ENCODE data around the gene OTX2.

OTX2 gene

DNA sequence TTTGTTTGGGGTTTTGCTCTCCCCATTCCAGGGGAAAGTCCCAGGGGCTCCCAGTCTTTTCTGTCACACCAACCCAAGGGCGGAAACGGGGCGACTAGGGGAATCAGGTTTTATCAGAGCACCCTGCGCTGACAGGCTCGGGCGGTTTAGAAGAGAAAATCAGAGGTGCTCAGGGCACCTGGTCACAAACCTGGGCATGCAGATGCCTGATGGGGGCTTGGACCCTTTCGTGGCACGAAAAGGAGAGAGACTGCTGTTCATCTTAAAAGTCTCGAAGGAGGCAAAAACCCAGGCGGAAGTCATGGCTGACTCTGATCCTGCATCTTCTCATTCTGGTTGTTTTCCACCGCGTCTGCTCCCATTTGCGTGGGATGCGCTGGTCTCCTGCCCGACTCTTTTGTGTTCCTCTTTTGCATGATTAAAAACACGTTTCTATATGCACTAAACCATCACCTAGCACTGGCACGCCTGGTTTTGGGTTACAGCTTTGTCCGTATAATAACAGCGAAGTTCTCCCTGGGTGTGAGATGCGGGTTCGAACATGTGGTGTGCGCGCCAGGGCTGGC lies 13.2 kb downstream of the OTX2 start:
- in situ Hi-C loops (cut with MboI; ENCODE audit: low sequenced_read_pairs), result no loop called here

DNA sequence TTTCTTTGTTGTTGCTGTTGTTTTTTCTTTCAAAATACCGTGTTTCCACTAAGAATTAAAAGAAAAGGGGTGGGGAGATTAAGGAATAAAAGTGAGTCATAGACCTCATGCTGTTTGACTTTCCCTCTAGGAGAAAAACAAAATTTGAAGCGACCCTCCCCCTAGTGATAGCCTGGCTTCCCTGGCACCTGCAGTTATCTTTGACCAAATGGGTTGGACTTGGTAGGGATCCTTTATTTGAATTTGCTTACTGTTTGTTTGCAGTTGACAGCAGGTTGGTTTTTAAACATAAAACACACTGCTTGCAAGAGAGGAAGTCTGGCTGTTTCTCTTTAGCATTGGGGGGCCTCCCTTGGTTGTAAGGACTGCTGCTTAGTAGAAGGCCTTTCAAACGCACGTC lies 14.0 kb downstream of the OTX2 start:
- in situ Hi-C loops (cut with MboI; ENCODE audit: low sequenced_read_pairs), result no loop called here

DNA sequence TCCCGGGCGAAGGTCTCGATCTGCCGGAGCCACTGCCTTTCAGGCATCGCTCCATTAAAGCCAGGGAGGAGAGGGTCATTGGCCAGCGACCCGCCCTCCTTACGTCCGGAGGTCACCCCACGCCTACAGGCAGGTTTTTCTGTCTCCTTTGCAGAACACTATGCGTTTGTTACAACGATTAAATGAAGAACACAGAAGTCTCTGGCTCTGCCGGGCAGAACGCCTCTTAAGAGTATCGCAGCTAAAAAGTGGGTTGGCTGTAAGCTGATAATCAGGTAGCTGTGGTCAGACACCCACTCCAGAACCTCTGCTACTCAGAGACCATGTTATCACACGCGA lies 15.0 kb downstream of the OTX2 start:
- in situ Hi-C loops (cut with MboI; ENCODE audit: low sequenced_read_pairs), result no loop called here

- in situ Hi-C loops (cut with MboI; ENCODE audit: low sequenced_read_pairs), result no loop called here
Measured at GRCh38 chr14:56794557-56795283, 15.6 kb downstream of the OTX2 start.

- in situ Hi-C loops (cut with MboI; ENCODE audit: low sequenced_read_pairs), result no loop called here
Measured at GRCh38 chr14:56794088-56794556, 16.2 kb downstream of the OTX2 start.

DNA sequence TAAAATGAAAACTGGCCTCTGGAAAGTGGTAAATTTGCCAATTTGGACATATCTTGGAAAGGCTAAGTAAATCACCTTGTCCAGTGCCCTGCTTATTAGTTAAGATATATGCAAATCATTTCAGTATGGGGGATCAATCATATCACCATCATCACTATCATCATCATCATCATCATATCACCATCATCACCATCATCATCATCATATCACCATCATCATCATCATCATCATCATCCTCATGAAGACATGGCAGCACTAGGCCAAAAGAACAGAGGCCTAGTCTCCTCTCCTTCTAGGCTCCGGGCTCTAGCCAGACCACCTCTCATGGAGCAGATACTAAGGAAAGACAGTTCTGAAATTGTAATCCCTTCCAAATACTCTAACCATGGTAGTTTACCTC lies 20.3 kb downstream of the OTX2 start:
- in situ Hi-C loops (cut with MboI; ENCODE audit: low sequenced_read_pairs), result no loop called here

DNA sequence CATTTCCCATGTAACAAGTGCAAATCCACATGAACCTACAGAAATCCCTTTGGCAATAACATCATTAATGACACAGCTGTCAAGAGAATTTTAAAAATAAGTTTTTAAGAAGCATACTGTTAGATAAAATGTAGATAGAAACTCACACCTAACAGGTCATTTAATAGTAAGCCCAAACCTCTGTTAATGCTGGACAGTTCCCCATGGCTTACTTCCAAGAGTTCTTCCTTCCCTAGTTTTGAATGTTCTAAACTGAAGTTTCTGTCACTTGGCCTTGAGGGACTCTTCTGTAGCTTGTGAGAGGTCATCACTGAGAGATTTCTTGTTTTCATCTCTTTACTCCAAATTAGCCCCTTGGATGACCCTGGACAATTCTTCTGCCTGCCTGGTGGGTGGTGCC lies 22.7 kb downstream of the OTX2 start:
- in situ Hi-C loops (cut with MboI; ENCODE audit: low sequenced_read_pairs), result no loop called here

DNA sequence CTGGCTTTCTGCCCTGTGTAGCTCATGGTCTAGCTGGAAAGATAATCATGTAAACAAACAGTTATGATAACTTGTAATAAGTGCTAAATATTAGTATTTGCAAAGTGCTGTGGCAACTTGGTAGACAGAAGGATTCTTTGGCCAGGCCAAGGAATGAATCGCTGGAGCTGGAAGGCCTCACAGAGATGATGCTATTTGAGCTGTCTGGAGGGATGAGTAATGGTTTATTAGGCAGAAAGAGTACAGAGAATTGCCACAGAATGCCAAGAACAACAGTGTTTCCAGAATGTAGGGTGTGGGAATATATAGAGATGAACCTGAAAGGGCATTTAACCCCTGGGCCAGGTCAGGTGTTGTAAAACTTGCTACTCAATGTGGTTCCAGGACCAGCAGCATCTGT lies 27.6 kb downstream of the OTX2 start:
- in situ Hi-C loops (cut with MboI; ENCODE audit: low sequenced_read_pairs), result no loop called here

DNA sequence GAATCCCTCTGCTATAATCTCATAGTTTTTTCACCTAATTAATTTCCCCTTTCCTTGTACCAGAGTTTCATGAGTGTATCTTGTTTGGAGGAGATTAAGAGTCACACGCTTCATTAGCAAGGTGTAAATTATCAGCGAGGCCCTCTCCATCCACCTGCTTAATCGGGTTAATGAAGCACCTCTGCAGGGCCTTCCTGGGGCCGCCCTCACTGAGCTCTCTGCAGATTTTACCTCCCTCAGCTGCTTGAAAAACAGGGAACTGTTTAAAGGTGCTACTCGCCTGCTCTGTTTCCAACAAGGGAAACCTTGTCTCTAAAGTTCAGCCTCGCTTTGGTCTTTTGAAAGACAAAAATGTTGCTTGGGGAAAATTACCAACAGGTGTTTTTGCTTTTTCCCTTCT lies 35.8 kb downstream of the OTX2 start:
- in situ Hi-C loops (cut with MboI; ENCODE audit: low sequenced_read_pairs), result no loop called here

DNA sequence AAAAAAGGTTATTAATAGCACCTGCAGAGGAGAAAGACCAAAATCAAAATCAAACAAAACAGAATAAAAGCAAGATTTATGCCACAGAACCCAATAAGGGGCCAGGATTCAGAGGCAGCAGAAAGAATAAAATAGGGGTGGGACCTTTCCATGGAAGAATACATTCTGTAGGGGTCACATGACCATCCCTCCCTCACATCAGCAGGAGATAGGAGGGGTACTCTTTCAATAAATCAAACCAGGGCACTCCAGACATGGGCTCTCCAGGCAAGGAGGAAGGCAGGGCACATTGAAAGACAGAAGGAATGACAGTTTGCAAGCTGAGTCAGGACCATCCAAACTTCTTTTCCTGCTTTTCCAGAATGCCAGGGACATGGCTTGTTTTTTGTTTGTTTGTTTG lies 39.8 kb downstream of the OTX2 start:
- in situ Hi-C loops (cut with MboI; ENCODE audit: low sequenced_read_pairs), result no loop called here

DNA sequence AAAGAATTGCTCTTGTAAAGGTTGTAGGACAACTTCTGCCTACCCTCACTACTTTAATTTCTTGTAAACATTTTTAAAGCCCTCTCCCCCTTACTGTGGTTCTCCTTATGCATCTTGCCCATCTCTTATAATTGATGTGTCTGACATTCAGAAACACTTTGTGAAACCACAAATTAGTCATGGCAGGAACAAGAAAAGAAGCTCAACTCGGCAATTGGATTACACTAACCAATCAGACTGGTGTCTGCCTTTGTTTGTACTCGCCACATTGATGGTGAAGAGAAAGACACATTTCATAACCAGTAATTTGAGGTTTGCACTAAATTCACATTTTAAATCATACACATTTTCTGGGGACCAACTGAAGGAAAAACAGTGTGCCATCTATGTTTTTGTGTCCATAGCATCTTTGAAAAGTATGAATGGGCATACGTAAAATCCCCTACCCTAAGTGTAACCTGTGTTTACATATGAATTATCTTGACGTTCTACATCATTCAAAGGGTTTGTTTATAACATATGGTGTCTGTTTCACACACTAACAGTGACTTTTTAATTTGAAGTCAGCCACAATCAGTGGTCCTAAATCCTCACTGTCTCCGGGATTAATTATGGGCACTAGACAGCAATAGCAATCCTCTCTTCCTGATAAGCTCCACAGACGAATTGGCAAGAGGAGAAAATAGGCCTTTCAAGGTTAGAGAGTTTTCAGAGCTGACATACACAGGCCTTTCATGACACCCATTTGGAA lies 49.9 kb downstream of the OTX2 start:
- in situ Hi-C loops (cut with MboI; ENCODE audit: low sequenced_read_pairs), result no loop called here

DNA sequence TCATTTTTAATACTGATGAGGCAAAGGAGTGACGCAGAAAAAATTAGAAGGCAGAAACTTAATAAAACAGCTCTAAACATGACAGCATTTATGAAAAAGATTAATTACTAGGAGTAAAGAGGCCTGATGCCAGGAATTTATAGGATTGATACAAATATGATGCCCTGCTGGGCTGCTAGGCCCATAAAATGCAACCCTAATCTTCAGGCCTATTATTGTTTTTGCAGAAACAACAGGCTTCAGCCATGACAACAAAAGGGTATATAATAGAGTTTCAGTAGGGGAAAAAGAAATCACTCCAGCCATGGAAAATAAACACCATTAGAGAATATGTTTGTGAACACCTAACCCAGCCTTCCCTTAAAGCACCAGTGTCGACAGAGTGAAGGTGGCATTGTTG lies 50.6 kb downstream of the OTX2 start:
- in situ Hi-C loops (cut with MboI; ENCODE audit: low sequenced_read_pairs), result no loop called here

DNA sequence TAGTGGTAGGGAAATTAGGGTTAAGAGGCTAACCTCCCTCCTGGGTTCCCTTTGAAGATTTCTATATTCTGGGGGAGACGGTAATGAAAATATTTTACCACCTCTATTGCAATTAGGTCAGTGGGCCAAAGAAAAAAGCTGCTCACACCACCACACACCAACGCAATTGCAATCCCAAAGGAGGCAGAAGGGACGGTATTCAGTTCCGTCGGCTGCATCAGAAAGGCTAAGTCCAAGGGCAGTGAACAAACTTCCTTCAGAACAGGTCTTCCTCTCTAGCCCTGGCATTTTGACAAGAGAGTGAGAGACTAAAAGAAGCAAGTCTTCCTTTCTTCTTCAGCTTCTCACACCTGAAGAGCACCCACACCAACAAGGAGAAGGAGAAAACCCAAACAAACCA lies 51.2 kb downstream of the OTX2 start:
- in situ Hi-C loops (cut with MboI; ENCODE audit: low sequenced_read_pairs), result no loop called here

- in situ Hi-C loops (cut with MboI; ENCODE audit: low sequenced_read_pairs), result no loop called here
Measured at GRCh38 chr14:56754921-56755320, 55.4 kb downstream of the OTX2 start.

GRCh38 chr14:56753396-56753795 lies 56.9 kb downstream of the OTX2 start:
- in situ Hi-C loops (cut with MboI; ENCODE audit: low sequenced_read_pairs), result no loop called here

- in situ Hi-C loops (cut with MboI; ENCODE audit: low sequenced_read_pairs), result no loop called here
Measured at GRCh38 chr14:56752428-56752827, 57.9 kb downstream of the OTX2 start.

DNA sequence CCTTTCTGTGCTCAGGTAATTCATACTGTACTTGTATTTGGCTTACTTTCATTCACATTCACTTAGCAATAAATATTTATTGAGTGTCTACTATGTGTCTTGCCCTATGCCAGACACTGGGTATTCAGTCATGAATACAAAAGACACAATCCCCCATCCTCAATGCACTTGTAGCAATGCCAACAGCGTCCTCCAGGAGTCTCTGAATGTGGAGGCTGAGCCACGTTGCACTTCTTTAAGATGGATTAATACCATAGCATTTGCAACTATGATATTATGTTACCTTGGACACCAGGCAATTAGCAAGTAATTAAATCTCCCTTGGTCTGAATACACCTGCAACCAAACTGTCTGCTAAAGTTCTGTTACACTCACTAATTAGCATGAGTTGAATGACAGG lies 58.8 kb downstream of the OTX2 start:
- in situ Hi-C loops (cut with MboI; ENCODE audit: low sequenced_read_pairs), result no loop called here

All from HL-60/S4 (cell line).